GM10266 (cell line): ENCODE results near the gene GALK2.

Experiments used
- DNase-seq: peaks from one replicate; pipeline ENCODE4 v3.0.0; 2012; ENCODE audit errors: extremely low spot score
- CTCF ChIP-seq: IDR thresholded peaks from 2 replicates; pipeline ENCODE4 v1.5.1; 2012; ENCODE audit warnings: mild to moderate bottlenecking, low read depth; ENCODE audit not compliant: control insufficient read depth, insufficient read depth; ENCODE audit errors: missing control alignments

Gene GALK2

GRCh38 chr15:49265911-49266310, 95.9 kb downstream of the GALK2 start:
- TF ChIP-seq CTCF = no peak
- DNase-seq = no peak

GRCh38 chr15:49270541-49271421, 100.7 kb downstream of the GALK2 start:
- DNase-seq = no peak
- TF ChIP-seq CTCF = no peak

- TF ChIP-seq CTCF = no peak
- DNase-seq = no peak
Measured at GRCh38 chr15:49273734-49274318, 103.8 kb downstream of the GALK2 start.

GRCh38 chr15:49278751-49279150, 108.7 kb downstream of the GALK2 start:
- no peak for TF ChIP-seq CTCF
- no peak for DNase-seq

GRCh38 chr15:49279521-49280456, 109.7 kb downstream of the GALK2 start:
- DNase-seq = no peak
- no peak for TF ChIP-seq CTCF

- no peak for TF ChIP-seq CTCF
- no peak for DNase-seq
Measured at GRCh38 chr15:49282366-49282765, 112.3 kb downstream of the GALK2 start.
